Renal pelvis (tissue), 4 donors: ENCODE results near the gene NBAS. TPM values are rescaled to one million over a fixed set of nuclear protein-coding genes. Genes with fewer than 3 reads are reported as not detected.
"Not testable (repeated sequence)": the region's sequence is repeated elsewhere in the genome, so short reads cannot be mapped to it uniquely, and the experiment has no call there.

ENCODE experiments used
- DNase-seq: peaks from one replicate; pipeline ENCODE4 v3.0.0-alpha.2; 2013
- polyA plus RNA-seq, 3 donors: library from polyadenylated mRNA; unstranded; fragments of 120-200 nt; gene quantifications; one replicate each; pipeline ENCODE4 v1.2.1, GENCODE V29; 2013; ENCODE audit not compliant: insufficient read length in 3 of 3

NBAS gene
- polyA plus RNA-seq, 3 donors = 60.1 to 66.8 (median 60.5) TPM

DNA sequence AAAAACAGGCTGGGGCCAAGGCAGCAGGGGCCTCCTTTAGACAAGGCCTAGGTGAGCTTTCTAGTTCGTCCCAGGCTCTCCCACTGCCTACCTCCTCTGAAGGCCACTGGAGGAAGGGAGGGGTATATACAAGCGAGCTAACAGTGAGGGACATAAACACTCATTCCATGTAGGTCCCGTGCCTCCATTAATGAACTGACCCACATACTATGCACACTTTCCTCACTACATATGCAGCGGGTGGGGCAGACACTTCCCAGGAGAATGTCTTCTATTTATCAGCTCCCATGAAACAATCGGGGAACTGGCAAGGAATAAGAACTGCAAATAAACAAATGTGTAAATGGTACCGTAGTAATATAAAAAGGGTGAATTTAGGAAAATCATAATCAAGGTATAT, 336.5 kb downstream of the NBAS start:
- no peak for DNase-seq

DNA sequence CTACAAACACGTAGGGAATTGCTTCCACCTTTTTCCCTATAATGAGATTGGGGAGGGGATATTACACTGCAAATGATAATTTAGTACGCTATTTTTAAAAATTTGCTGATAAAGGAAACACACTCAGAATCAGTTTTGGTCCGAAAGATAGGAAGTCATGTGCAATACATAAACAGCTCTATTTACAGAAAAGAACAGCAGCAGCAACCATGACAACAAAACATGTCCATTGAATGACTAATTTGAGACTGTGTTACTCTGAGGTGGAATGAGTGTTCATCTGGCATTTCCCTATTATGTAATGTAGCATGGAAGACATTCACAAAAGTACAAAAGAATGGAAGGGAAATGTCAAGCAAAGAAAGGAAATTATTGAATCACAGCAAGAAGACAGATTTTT, 337.2 kb downstream of the NBAS start:
- DNase-seq = no peak

DNA sequence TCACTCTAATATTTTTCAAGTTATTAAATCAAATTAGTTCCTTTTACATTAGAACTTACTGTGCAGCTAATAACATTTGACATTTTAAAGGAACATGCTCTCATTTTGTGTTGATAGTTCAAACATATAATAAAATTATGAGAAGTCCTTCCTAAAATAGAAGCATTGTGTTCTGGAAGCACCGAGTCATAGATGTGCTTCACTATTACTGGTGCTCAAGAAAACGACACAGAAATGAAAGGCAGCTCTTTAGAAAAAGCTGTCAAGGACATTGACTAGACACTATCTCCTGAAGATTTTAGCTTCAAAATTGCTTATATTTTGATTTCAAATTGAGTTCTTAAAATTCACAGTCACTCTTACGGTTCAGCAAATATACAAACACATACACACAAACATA, 338.3 kb downstream of the NBAS start:
- no peak for DNase-seq

DNA sequence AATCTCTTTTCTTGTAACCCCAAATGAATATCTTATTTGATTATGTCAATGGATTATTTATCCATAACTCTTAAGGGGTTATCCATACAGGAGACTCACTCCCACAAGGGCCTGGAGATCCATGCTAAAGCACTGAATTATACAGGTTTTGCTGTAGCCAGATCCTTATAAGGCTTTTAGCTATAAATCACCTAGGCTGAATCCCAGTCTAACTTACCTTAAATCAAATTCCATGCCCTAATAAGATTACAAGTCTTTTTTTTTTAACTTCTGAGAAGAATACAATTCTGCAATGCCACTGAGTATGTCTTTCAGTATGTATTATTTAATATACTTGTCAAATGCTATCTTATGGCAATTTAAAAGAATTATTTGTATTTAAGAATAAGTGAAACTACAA, 340.5 kb downstream of the NBAS start:
- no peak for DNase-seq

DNA sequence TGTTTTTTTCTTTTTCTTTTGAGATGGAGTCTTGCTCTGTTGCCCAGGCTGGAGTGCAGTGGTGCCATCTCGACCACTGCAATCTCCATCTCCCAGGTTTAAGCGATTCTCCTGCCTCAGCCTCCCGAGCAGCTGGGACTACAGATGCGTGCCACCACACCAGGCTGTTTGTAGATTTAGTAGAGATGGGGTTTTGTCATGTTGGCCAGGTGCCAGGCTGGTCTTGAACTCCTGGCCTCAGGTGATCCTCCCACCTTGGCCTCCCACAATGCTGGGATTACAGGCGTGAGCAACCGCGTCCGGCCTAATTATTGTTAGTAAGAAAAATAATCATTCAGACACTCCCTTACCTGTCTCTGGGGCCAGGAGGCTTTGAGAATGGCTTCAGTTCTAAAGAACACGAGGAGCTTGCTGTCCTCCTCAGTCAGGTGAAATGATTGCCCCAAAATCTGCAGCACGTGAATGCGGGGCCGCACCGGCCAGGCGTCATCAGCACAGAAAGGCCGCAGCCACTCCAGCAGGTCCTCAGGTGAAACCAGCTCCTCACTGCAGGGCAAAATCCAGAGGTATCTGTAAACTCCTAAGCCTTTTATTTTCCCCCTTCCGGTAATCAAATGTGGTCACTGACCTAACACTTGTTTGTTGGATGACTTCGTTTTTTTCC, 342.6 kb downstream of the NBAS start:
- no peak for DNase-seq

DNA sequence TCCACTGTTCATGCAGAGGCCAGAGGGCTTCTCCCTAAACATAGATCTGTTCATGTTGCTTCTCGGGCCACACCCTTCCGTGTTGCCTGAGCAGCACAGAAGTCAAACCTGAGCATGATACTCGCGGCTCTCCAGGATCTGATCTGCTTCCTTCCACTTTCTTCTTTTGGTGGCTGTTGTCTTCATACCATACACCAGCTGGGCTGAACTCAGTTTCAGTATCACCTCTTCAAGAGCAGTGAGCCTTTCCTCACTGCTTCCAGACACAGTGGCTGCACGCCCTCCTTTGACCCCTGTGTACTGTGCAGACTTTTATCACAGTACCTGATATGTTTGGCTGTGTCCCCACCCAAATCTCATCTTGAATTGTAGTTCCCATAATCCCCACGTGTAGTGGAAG, 348.9 kb downstream of the NBAS start:
- DNase-seq = no peak

DNA sequence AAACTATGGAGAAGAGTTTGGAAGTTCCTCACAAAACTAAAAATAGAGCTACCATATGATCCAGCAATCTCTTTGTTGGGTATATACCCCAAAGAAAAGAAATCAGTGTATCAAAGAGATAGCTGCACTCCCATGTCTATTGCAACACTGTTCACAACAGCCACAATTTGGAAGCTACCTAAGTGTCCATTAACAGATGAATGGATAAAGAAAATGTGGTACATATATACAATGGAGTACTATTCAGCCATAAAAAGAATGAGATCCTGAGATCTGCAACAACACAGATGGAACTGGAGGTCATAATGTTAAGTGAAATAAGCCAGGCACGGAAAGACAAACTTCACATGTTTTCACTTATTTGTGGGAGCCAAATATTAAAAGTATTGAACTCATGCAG, 350.6 kb downstream of the NBAS start:
- DNase-seq = not testable (repeated sequence)

DNA sequence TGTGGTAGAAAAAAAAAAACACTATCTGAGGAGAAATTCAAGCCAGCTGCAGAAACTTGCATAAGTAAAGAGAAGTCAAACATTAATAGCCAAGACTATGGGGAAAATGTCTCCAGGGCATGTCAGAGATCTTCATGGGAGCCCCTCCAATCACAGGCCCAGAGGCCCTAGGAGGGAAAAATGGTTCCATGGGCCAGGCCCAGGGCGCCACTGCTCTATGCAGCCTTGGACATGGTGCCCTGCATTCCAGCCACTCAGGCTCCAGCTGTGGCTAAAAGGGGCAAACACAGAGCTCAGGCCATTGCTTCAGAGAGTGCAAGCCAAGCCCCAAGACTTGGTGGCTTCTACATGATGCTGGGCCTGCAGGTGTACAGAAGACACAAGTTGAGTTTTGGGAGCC, 354.7 kb downstream of the NBAS start:
- DNase-seq = no peak

DNA sequence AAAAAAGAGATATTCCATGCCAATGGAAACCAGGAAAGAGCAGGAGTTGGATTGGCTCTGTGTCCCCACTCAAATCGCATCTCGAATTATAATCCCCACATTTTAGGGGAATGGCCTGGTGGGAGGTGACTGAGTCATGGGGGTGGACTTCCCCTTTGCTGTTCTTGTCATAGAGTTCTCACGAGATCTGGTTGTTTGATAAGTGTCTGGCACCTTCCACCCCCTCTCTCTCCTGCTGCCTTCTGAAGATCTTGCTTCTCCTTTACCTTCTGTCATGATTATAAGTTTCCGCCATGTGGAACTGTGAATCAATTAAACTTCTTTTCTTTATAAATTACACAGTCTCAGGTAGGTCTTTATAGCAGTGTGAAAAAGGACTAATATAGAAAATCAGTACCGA, 355.6 kb downstream of the NBAS start:
- no peak for DNase-seq

DNA sequence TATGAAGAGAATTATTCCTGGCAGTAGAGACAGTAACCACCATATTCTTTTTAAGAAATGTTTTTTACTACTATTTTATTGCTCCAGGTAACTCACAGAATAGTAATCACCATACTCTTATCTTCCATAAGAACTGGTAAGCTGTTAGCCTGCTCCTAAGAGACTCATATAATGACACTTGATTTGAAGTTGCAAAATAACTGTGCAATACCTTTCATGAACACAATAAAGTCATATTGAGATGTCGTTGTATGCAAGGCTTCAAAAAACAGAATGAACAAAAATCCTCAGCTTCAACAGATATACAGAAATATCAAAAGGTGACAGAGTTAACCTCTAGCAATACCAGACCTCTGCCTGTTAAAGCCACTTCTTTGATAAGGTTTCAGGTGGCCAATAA, 360.1 kb downstream of the NBAS start:
- DNase-seq = no peak

DNA sequence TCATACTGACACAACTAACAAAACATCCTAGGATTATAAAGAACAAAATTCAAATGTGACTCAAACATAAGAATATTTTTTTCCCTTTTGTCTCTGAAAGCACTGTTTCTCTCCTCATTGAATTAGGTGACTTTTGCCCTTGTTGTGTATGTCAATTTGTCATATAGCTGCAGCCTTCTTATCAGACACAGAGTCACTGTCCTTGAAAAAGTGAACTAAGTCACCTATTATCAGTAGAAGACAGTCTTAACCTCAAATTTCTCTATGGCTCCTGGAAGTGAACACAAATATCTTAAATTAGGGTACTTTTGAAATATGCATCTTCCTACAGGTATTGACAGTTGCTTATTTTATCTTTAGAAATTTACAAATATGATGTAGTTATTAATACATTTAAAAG, 360.6 kb downstream of the NBAS start:
- no peak for DNase-seq

DNA sequence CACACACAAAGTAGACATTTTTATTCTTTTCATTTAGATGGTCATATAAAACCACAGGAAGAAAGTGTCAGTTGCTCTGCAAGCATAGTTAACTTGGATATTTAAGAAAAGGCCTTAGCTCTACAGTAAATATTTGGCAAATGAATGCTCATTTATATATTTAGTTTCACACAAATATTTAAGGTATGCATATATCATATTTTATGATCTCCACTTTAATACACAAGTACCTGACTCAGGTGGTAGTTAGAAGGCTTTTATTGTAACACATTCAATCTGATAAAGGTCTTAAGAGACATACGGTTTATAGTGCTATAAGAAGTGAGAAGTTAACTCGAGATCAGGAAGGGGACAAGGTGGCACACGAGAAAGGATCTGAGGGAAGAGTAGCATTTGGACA, 363.1 kb downstream of the NBAS start:
- no peak for DNase-seq

DNA sequence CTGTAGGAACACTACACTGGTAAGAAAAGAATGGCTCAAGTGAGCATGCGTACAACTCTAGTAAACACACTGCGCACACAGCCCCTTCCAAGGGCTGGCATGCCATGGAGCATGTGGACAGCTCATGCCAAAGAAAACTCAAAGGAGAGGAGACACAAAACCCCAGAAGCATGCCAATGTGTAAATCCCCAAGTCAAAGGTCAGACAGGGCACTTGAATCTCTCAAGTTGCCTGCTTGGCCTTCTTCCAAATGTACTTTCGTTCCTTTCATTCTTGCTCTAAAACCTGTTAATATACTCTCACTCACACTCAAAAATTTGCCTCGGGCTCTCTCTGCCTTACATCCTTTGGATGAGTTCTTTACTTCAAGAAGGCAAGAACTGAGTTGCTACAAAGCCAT, 365.3 kb downstream of the NBAS start:
- no peak for DNase-seq

DNA sequence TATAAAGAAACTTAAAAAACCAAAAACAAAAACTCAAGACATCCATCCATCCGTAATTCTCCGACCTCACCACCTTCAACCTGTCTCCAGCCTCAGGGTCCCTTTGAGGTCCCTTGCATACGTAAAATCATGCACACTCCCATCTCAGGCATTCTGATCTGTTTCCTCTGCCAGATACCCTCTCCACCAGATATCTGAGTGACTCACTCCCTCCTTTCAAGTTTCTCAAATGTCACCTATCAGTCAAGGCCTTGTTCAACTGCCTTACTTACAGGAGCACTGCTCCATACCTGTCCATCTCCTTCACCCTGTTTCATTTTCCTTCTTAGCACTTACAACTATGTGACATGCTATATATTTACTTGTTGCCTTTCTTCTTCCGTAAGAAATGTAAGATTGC, 369.3 kb downstream of the NBAS start:
- DNase-seq = no peak

DNA sequence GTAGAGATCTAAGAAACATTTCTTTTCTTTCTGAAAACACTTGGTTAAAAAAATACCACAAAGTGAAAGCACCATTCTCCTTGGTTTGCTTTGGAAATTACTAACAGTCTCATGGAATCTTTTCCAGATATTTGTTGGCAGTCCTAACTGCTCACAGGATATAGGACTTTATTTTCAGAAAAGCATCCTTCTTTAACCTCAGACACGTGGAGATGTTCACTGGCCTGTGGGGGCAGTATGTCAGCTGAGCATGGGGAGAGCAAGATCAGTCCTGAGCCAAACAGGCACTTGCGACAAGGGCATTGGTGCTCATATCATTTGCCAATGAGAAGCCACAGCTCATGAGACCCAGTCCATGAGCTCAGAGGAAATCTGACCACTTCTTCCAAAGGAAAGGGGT, 371.9 kb downstream of the NBAS start:
- no peak for DNase-seq

DNA sequence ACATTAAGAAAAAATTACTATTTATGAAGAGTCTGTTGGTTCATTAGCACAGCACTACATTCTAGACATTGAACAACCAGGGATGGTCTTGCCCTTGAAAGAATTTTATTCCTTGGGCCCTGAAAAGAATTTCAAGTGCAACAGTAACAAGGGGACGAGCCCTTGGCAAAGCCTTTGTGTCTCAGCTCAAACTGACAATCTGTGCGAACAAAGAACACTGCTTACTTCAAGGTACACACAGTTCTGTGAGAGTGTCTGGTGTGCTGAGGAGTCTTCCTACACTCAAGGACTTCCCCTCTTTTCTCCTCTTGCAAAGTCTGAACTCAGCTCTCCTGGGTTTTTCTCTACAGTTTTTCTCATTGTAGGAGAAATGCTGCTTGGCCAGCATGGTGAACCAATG, 373.4 kb downstream of the NBAS start:
- no peak for DNase-seq

DNA sequence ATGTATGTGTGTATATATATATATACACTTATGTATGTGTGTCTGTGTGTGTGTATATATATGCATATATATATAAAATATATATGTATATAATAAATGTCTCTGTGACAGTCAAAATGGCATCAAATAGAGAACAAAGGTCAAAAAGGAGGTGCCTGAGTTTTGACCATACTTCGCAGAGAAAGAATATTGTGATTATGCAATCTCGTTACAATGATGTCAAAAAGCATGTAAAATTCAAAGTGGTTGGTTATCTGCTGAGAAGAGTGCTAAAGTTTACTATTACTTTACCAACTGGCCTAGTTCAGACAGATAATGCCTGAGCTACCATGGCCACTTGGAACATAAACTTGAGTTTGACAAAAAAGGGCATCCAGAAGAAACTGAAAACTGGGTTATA, 375.0 kb downstream of the NBAS start:
- DNase-seq = no peak

DNA sequence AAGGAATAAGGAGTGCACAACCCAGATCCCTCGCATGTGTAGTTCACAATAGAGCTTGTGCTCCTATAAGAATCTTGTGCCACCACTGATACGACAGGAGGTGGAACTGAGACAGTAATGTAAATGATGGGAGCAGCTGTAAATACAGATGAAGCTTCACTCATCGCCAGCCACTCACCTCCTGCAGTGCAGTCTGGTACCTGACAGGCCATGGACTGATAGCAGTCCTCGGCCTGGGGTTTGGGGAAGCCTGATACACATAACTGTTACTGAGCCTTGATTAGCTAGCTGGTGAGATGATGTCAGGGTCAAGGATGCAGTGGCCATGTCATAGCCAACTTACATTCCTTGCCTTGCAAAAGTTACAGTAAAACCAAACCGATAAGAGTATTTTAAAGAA, 376.6 kb downstream of the NBAS start:
- no peak for DNase-seq

DNA sequence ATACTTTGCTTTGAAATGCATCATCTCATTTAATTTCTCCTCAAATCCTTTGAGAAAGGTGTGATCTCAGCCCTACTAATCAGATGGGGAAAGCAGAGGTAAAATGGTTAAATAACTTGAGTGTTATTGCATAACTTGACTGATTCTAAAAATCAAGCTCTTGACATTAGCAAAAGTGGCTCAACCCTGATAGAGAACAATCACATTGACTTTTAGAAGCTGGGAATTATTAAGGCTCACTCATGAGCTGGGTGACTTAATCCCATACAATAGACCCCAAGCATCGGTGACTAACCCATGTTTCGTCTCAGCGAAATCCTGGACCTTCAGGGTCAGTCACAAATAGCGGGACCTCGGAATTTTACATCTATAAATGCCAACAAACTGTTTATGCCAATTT, 378.9 kb downstream of the NBAS start:
- DNase-seq = no peak

DNA sequence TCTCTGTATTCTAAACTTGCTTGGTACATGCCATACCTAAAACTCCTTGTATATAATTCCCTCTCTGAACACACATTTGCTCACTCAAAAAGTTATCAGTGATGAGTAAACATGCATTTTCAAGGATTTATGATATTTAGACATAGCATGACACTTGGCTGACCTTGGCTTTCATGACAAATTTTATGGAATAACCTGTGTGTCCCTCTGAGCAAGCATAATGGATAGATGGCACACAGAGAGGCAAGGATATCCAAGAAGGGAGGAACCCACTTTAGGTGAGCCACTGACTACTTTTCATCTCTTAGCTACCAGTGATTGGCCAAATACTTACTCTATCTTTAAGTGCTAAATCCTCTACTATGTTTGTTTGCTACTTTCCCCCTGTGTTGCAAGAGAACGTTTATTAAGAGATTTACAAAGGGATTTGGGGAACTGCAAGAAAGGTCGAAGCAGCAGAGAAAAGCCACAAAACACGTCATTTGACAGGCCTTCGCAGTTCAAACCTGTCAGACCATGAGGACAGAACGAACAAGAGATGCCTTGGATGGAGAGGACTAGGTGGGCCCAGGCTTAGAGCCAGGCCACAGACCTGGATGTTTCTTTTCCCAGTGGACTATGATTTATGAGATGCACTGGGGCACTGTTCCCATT, 379.9 kb downstream of the NBAS start:
- no peak for DNase-seq

DNA sequence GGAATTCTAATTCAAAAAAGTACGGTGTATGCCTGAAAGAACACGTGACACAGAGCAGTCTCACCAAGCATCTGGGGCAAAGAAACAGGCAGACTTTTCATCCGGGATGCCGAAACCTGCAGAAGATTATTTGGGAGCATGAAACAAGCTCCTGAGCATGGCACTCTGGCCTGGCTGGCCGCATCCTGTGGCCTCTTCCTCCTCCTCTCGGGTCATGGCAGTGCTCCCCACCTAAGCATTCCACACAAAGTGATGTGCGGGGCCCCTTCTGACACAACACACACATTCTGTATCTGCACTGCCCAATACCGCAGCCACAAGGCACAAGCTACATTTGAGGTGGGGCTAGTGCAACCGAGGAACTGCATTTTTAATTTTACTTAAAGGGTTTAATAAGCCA, 380.8 kb downstream of the NBAS start:
- no peak for DNase-seq

DNA sequence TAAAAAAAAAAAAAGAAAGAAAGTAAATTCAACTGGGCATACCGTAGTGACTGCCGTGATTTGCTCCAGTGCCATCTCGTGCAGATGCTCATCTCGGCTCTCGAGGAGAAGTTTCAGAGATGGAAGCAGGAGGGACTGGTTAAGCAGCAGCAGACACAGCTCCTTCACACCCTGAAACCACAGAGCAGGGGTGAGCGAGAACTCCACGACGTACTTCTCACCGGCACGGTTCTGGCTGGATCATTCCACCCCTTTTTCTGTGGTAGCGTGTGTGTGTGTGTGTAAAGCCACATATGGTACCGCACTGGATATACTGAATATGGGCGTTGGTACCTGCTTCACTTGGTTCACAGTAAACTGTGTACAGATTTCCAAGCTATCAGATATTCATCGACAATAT, 382.2 kb downstream of the NBAS start:
- DNase-seq = no peak

DNA sequence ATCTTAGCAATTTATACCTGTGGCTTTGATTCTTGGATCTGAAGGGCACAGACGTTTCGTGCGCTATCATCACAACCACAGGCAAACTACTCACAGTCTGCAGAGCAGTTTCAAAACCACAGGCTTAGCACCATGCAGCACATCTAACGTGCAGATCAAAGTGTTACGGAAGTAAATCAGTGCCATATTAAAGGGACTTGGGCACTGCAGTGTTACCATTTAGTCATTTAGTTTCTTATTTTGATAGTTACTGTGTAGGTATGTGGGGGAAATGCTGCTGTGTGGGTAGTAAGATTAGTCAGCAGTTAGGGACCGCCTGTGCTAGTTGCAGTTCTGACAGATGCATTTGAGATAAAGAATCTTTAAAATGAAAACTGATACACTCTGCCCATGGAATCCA, 384.0 kb downstream of the NBAS start:
- no peak for DNase-seq

DNA sequence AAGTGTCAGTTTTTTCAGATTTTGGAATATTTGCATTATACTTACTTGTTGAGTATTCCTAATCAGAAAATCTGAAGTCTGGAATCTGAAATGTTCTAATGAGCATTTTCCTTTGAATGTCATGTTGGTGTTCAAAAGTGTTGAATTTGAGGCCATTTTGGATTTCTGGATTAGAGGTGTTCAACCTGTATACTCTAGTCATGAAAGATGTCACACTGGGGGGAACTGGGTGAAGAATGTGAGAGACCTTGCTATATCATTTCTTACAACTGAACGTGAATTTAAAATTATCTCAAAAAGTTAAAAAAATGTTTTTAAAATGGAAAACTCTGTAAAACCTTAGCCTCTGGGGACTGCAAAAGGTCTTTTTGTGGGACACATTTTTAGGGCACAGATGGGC, 384.5 kb downstream of the NBAS start:
- DNase-seq = no peak
